OCI-LY1 (cell line): ENCODE measurements around the gene CDS1.
"Not testable (repeated sequence)": the region's sequence is repeated elsewhere in the genome, so short reads cannot be mapped to it uniquely, and the experiment has no call there.

Experiments
- H2AFZ ChIP-seq: fragments of 200-600 bp; sonication (generic), shearing (Covaris generic); 2 replicates; pipeline ENCODE4 v1.6.0; 2014; ENCODE audit warnings: antibody characterized with exemption, mild to moderate bottlenecking, low read length
- H3F3A ChIP-seq: fragments of 200-600 bp; sonication (generic), shearing (Covaris generic); 2 replicates; pipeline ENCODE4 v1.6.0; 2014; ENCODE audit warnings: mild to moderate bottlenecking, antibody characterized with exemption, low read length, moderate library complexity; ENCODE audit not compliant: insufficient read depth
- H3K27ac ChIP-seq: fragments of 200-600 bp; sonication (generic); 2 replicates; pipeline ENCODE4 v1.5.1; 2014; ENCODE audit warnings: low read length, mixed run types, mild to moderate bottlenecking, low read depth; ENCODE audit not compliant: poor library complexity, severe bottlenecking
- H3K27me3 ChIP-seq: fragments of 200-600 bp; sonication (generic); 2 replicates; pipeline ENCODE4 v1.6.0; 2014; ENCODE audit warnings: antibody characterized with exemption, mild to moderate bottlenecking, low read length, moderate library complexity; ENCODE audit not compliant: insufficient read depth
- H3K36me3 ChIP-seq: fragments of 200-600 bp; sonication (generic); 2 replicates; pipeline ENCODE4 v1.6.1; 2014; ENCODE audit warnings: mild to moderate bottlenecking, antibody characterized with exemption, low read length, moderate library complexity, mixed read lengths; ENCODE audit not compliant: insufficient read depth
- H3K4me1 ChIP-seq: fragments of 200-600 bp; sonication (generic); 2 replicates; pipeline ENCODE4 v1.5.1; 2014; ENCODE audit warnings: mild to moderate bottlenecking, low read length, moderate library complexity; ENCODE audit not compliant: insufficient read depth, severe bottlenecking
- H3K4me2 ChIP-seq: fragments of 200-600 bp; sonication (generic), shearing (Covaris generic); 2 replicates; pipeline ENCODE4 v1.6.1; 2014; ENCODE audit warnings: low read length
- H3K4me3 ChIP-seq: fragments of 200-600 bp; sonication (generic); 2 replicates; pipeline ENCODE4 v1.5.1; 2014; ENCODE audit warnings: low read length, low read depth, mild to moderate bottlenecking, mixed read lengths; ENCODE audit not compliant: poor library complexity, severe bottlenecking
- H3K79me2 ChIP-seq: fragments of 200-600 bp; shearing (Covaris generic); 2 replicates; pipeline ENCODE4 v1.6.1; 2016; ENCODE audit warnings: mixed run types, low read length, mixed read lengths; ENCODE audit not compliant: insufficient read depth
- H3K9ac ChIP-seq: fragments of 200-600 bp; sonication (generic), shearing (Covaris generic); 2 replicates; pipeline ENCODE4 v1.6.1; 2014; ENCODE audit warnings: mild to moderate bottlenecking, low read length, mixed read lengths
- H3K9me2 ChIP-seq: fragments of 200-600 bp; sonication (generic), shearing (Covaris generic); 2 replicates; pipeline ENCODE4 v1.6.1; 2014; ENCODE audit warnings: low read depth, mild to moderate bottlenecking, low read length, mixed read lengths
- H3K9me3 ChIP-seq: fragments of 200-600 bp; shearing (Covaris generic); 2 replicates; pipeline ENCODE4 v1.6.1; 2014; ENCODE audit warnings: low read length, mixed read lengths
- H4K20me1 ChIP-seq: fragments of 200-600 bp; sonication (generic), shearing (Covaris generic); 2 replicates; pipeline ENCODE4 v1.6.0; 2016; ENCODE audit warnings: mild to moderate bottlenecking, low read length; ENCODE audit not compliant: insufficient read depth
- EZH2 ChIP-seq: fragments of 200-600 bp; sonication (generic), shearing (Covaris generic); IDR thresholded peaks from 2 replicates; pipeline ENCODE4 v1.8.0; 2017; ENCODE audit warnings: borderline replicate concordance, mixed run types, mild to moderate bottlenecking, antibody characterized with exemption, low read length, moderate library complexity, mixed read lengths
- TF ChIP-seq, protein P1 (sequence below): fragments of 200-600 bp; sonication (generic), shearing (Covaris generic); IDR thresholded peaks from 2 replicates; pipeline ENCODE4 v1.5.1; 2017; ENCODE audit warnings: mild to moderate bottlenecking, antibody characterized with exemption, low read length, moderate library complexity, mixed read lengths

CDS1 gene

DNA sequence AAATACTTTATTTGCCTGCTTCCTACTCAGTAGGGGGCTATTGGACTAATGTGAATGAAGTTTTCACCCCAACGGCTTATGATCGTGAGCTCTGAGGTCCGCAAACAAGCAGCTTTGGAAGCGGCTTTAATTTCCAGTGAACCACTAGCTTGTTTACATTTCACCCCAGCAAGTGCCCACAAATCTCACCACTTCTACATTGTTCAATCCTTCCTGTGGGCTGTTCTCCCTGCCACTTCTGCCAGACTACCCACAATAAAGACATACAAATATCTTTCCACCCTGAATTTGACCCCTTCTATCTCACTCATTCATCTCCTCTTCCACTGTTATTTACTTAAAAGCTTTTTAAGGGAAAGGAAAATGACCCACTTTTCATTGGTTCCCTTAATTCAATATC lies 98.0 kb downstream of the CDS1 start:
- no peak overlapping the region for H2AFZ ChIP-seq
- H3K9me2 ChIP-seq, result no peaks in the 10 kb centered on the region
- H3K4me1 ChIP-seq, result no peaks in the 10 kb centered on the region
- no peaks in the 10 kb centered on the region for H3K9me3 ChIP-seq
- no peaks in the 10 kb centered on the region for H3K27me3 ChIP-seq
- no peak overlapping the region for H3K4me2 ChIP-seq
- no peak for TF ChIP-seq EZH2
- TF ChIP-seq, protein P1, sequence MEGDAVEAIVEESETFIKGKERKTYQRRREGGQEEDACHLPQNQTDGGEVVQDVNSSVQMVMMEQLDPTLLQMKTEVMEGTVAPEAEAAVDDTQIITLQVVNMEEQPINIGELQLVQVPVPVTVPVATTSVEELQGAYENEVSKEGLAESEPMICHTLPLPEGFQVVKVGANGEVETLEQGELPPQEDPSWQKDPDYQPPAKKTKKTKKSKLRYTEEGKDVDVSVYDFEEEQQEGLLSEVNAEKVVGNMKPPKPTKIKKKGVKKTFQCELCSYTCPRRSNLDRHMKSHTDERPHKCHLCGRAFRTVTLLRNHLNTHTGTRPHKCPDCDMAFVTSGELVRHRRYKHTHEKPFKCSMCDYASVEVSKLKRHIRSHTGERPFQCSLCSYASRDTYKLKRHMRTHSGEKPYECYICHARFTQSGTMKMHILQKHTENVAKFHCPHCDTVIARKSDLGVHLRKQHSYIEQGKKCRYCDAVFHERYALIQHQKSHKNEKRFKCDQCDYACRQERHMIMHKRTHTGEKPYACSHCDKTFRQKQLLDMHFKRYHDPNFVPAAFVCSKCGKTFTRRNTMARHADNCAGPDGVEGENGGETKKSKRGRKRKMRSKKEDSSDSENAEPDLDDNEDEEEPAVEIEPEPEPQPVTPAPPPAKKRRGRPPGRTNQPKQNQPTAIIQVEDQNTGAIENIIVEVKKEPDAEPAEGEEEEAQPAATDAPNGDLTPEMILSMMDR, result no peak
- H4K20me1 ChIP-seq, result no peaks in the 10 kb centered on the region
- H3K4me3 ChIP-seq, result no peak overlapping the region
- H3K9ac ChIP-seq, result no peak overlapping the region
- H3K27ac ChIP-seq, result no peak overlapping the region
- H3F3A ChIP-seq, result no peaks in the 10 kb centered on the region
- H3K79me2 ChIP-seq, result no peaks in the 10 kb centered on the region
- no peaks in the 10 kb centered on the region for H3K36me3 ChIP-seq

DNA sequence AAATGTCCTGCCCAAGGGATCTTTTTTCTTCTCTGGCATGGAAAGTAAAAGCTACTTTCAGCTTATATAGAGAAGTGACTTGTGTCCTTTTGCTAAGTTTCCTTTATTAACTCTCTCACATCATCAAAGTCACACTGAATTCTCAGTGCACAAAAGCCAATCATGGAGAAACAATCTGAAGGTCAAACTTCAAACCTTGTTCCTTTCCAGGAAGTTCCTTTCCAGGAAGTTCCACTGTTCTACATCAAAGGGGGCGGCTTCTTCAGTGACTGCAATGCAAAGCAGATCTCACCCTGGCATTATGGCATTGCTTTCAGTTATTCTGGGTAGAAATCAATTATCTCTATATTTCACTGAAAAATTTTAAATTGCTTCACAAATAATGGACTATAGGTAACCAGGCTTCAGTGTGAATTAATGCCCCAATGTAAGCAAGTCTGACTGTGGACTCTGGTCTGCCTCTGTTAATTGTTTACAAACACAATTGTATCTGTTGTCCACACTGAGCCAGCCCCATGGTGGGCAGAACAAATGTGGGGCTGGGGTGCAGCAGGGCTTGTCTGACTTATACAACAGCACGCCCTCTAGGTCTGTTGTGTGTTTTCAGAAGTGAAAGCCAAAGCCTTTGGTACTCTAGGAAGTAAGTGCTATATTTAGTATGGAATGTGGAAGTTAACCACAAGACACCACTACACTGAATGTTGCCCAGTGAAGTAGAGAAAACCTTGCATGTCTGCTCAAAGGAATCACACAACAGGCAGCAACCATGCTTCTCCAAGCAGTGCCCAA lies 98.8 kb downstream of the CDS1 start:
- H3K4me1 ChIP-seq, result no peaks in the 10 kb centered on the region
- H3F3A ChIP-seq, result no peaks in the 10 kb centered on the region
- TF ChIP-seq EZH2, result no peak
- no peak overlapping the region for H3K4me3 ChIP-seq
- H3K27ac ChIP-seq, result no peak overlapping the region
- H3K79me2 ChIP-seq, result no peaks in the 10 kb centered on the region
- H4K20me1 ChIP-seq, result no peaks in the 10 kb centered on the region
- no peaks in the 10 kb centered on the region for H3K36me3 ChIP-seq
- H3K9me3 ChIP-seq, result no peaks in the 10 kb centered on the region
- no peak overlapping the region for H2AFZ ChIP-seq
- H3K4me2 ChIP-seq, result no peak overlapping the region
- no peak overlapping the region for H3K9ac ChIP-seq
- no peaks in the 10 kb centered on the region for H3K27me3 ChIP-seq
- H3K9me2 ChIP-seq, result no peaks in the 10 kb centered on the region

DNA sequence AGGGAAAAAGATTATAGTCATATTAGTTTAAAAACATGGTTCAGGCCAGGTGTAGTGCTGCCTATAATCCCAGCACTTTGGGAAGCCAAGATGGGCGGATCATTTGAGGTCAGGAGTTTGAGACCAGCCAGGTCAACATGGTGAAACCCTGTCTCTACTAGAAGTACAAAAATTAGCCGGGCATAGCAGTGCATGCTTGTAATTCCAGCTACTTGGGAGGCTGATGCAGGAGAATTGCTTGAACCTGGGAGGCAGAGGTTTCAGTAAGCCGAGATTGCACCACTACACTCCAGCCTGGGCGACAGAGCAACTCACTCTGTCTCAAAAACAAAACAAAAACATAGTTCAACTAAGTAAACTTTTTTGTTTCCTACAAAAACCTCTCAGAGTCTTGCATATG lies 99.7 kb downstream of the CDS1 start:
- not testable (repeated sequence) for H3K27ac ChIP-seq, H3K4me1 ChIP-seq, H4K20me1 ChIP-seq, H2AFZ ChIP-seq, H3K4me2 ChIP-seq, H3K36me3 ChIP-seq, H3K4me3 ChIP-seq, H3K27me3 ChIP-seq, H3K79me2 ChIP-seq, H3F3A ChIP-seq, H3K9me2 ChIP-seq, H3K9me3 ChIP-seq, H3K9ac ChIP-seq

DNA sequence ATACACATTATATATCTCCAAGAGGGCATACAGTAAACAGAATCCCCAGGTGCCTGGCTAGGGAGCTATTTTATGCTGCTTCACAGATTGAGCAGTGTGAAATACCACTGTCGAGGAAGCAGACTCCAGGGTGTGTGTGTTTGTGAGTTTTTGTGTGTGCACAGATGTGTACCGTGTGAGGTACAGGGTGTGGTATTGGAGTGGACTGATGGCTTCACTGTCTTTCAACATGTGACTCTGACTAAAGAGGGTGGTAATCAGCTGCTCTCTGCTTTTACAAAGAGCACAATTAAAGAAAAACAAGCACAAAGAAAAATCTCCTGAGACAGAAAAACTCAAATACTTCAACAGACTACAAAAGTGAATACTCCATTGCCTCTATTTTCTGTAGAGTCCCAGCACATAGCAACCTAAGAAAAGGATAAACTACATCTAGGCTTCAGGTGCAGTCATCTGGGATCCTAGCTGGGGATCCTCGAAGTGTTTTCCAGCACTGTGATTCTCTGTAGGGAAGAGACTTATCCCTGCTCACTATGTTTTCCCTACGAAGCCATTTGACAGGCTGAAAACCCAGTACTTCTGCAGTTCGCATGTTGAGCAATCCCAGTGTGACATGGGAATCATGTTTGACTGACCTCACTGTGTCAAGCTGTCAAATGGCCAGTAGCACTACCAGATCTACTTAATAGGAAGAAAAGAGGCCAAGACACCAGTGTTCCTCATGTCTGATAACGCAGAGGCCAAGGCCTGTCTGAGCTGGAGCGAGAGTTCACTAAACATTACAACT lies 100.3 kb downstream of the CDS1 start:
- Histone ChIP-seq H3K9me3 (no peaks in the 10 kb centered on the region), H3K79me2 (no peaks in the 10 kb centered on the region), H3K4me1 (no peaks in the 10 kb centered on the region), H3F3A (no peaks in the 10 kb centered on the region), H3K27me3 (no peaks in the 10 kb centered on the region), H2AFZ (no peak overlapping the region), H3K9me2 (no peaks in the 10 kb centered on the region), H3K4me2 (no peak overlapping the region), H3K36me3 (no peaks in the 10 kb centered on the region), H4K20me1 (no peaks in the 10 kb centered on the region), H3K9ac (no peak overlapping the region), H3K27ac (no peak overlapping the region), H3K4me3 (no peak overlapping the region)
- TF ChIP-seq, protein P1, result no peak
- no peak for TF ChIP-seq EZH2
